Measurements from ENCODE around the gene RASSF9. TPM values are rescaled to one million over a fixed set of nuclear protein-coding genes. Genes with fewer than 3 reads are reported as not detected.

Gene RASSF9
- total RNA-seq, 1 experiment from 2014 or later = 0.19 TPM

- H3K9me3 ChIP-seq (ENCODE audit: low read depth, low read length, poor library complexity, severe bottlenecking) = no peaks in the 10 kb centered on the region
- H3K27ac ChIP-seq (ENCODE audit: low read depth, low read length, poor library complexity, severe bottlenecking) = no peak overlapping the region
- BruUV-seq (replicated peaks) = no TSS peak
- ChIA-PET POLR2A (ENCODE audit: low non-redundant PET) (no interaction called here), CTCF (no interaction called here)
- no peaks in the 10 kb centered on the region for H3K27me3 ChIP-seq (replicated peaks; ENCODE audit: insufficient read depth, low read depth, low read length, poor library complexity)
- peaks cover 21% of the 10 kb centered on the region for H3K4me1 ChIP-seq (ENCODE audit: insufficient read depth, low read length, poor library complexity, severe bottlenecking)
- no peak for DNase-seq (ENCODE audit: low spot score)
- TF ChIP-seq, protein P1, sequence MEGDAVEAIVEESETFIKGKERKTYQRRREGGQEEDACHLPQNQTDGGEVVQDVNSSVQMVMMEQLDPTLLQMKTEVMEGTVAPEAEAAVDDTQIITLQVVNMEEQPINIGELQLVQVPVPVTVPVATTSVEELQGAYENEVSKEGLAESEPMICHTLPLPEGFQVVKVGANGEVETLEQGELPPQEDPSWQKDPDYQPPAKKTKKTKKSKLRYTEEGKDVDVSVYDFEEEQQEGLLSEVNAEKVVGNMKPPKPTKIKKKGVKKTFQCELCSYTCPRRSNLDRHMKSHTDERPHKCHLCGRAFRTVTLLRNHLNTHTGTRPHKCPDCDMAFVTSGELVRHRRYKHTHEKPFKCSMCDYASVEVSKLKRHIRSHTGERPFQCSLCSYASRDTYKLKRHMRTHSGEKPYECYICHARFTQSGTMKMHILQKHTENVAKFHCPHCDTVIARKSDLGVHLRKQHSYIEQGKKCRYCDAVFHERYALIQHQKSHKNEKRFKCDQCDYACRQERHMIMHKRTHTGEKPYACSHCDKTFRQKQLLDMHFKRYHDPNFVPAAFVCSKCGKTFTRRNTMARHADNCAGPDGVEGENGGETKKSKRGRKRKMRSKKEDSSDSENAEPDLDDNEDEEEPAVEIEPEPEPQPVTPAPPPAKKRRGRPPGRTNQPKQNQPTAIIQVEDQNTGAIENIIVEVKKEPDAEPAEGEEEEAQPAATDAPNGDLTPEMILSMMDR (conservative IDR thresholded peaks at IDR 0.05; ENCODE audit: low read depth, low read length) = no peak
- no peak for TF ChIP-seq EZH2 (IDR thresholded peaks at IDR 0.05; ENCODE audit: borderline replicate concordance, low read depth, low read length, poor library complexity, severe bottlenecking)
- intact Hi-C loops (cut with micrococcal nuclease; ENCODE audit: unreplicated experiment) = no loop called here
- H3K4me3 ChIP-seq (ENCODE audit: low read depth, low read length, poor library complexity, severe bottlenecking) = no peak overlapping the region
- H3K36me3 ChIP-seq (ENCODE audit: insufficient read depth, low read length, poor library complexity, severe bottlenecking) = no peaks in the 10 kb centered on the region
Observed at GRCh38 chr12:85834378-85834777, 1.8 kb downstream of the RASSF9 start.

DNA sequence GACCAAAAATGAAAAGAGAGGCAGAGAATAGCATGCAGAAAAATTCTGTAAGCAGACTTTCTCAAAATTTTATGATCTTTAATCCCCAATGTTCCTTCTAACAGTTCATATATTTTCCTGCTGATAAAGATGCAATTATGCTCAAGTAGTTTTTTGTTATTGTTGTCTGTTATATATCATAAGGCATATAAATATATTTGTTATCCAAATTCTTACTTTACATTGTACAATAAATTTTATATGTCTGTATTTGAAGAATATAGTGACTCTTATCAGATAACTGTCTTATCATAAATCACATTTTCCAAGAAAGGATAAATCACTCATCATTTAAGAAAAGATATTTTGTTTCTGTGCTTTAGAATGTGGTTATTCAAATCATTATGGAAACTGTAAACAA lies 2.6 kb downstream of the RASSF9 start:
- no TSS peak for BruUV-seq (replicated peaks)
- CTCF ChIA-PET = no interaction called here
- Histone ChIP-seq H3K27me3 (replicated peaks; ENCODE audit: insufficient read depth, low read depth, low read length, poor library complexity) (no peaks in the 10 kb centered on the region), H3K36me3 (ENCODE audit: insufficient read depth, low read length, poor library complexity, severe bottlenecking) (no peaks in the 10 kb centered on the region), H3K4me3 (ENCODE audit: low read depth, low read length, poor library complexity, severe bottlenecking) (no peak overlapping the region), H3K27ac (ENCODE audit: low read depth, low read length, poor library complexity, severe bottlenecking) (no peak overlapping the region), H3K4me1 (ENCODE audit: insufficient read depth, low read length, poor library complexity, severe bottlenecking) (peaks cover 21% of the 10 kb centered on the region), H3K9me3 (ENCODE audit: low read depth, low read length, poor library complexity, severe bottlenecking) (no peaks in the 10 kb centered on the region)
- DNase-seq (ENCODE audit: low spot score) = no peak
- no peak for TF ChIP-seq EZH2 (IDR thresholded peaks at IDR 0.05; ENCODE audit: borderline replicate concordance, low read depth, low read length, poor library complexity, severe bottlenecking)
- TF ChIP-seq, protein P1 (conservative IDR thresholded peaks at IDR 0.05; ENCODE audit: low read depth, low read length) = no peak
- POLR2A ChIA-PET (ENCODE audit: low non-redundant PET) = no interaction called here
- intact Hi-C loops (cut with micrococcal nuclease; ENCODE audit: unreplicated experiment) = no loop called here

- CTCF ChIA-PET = no interaction called here
- TF ChIP-seq EZH2 (IDR thresholded peaks at IDR 0.05; ENCODE audit: borderline replicate concordance, low read depth, low read length, poor library complexity, severe bottlenecking) = no peak
- TF ChIP-seq, protein P1 (conservative IDR thresholded peaks at IDR 0.05; ENCODE audit: low read depth, low read length) = no peak
- Histone ChIP-seq H3K36me3 (ENCODE audit: insufficient read depth, low read length, poor library complexity, severe bottlenecking) (no peaks in the 10 kb centered on the region), H3K9me3 (ENCODE audit: low read depth, low read length, poor library complexity, severe bottlenecking) (no peaks in the 10 kb centered on the region), H3K27me3 (replicated peaks; ENCODE audit: insufficient read depth, low read depth, low read length, poor library complexity) (no peaks in the 10 kb centered on the region), H3K4me1 (ENCODE audit: insufficient read depth, low read length, poor library complexity, severe bottlenecking) (peaks cover 18% of the 10 kb centered on the region), H3K4me3 (ENCODE audit: low read depth, low read length, poor library complexity, severe bottlenecking) (no peak overlapping the region), H3K27ac (ENCODE audit: low read depth, low read length, poor library complexity, severe bottlenecking) (no peak overlapping the region)
- intact Hi-C loops (cut with micrococcal nuclease; ENCODE audit: unreplicated experiment) = no loop called here
- no TSS peak for BruUV-seq (replicated peaks)
- POLR2A ChIA-PET (ENCODE audit: low non-redundant PET) = no interaction called here
- DNase-seq (ENCODE audit: low spot score) = no peak
Observed at GRCh38 chr12:85831327-85831990, 4.8 kb downstream of the RASSF9 start.

Data from A673 (cell line).